Naive thymus-derived CD8-positive, alpha-beta T cell (primary cell): ENCODE results near the gene STRA8. TPM values are rescaled to one million over a fixed set of nuclear protein-coding genes. Genes with fewer than 3 reads are reported as not detected.

Experiments used
- ATAC-seq, 2 donors: fragments of 150-1000 bp; cut with Tn5 transposase in 1 of 2; sonication (Bioruptor Pico), chemical (Tn5 transposase) in 1 of 2; 1 replicate in 1 of 2; 2 replicates in 1 of 2; pipeline ENCODE4 v1.10.0; 2021; ENCODE audit warnings: mild to moderate bottlenecking in 2 of 2, moderate library complexity in 2 of 2
- POLR2A ChIA-PET: fragments of 350-600 bp; sonication (Branson Sonifier 250); formaldehyde crosslinking; loops from one replicate; lab custom pipeline; 2021; ENCODE audit warnings: antibody characterized with exemption; lab: Charles Lee
- DNase-seq, 10 donors: peaks; one replicate each; pipeline versions ENCODE4 v3.0.0 to v3.0.0-alpha.2; 2020 to 2022
- H3K27ac Mint-ChIP-seq, 10 donors: one replicate each; pipeline ENCODE4 v1.8.0; 2020 to 2022; ENCODE audit warnings: mild to moderate bottlenecking in 10 of 10, mixed read lengths in 10 of 10, moderate library complexity in 4 of 10, inconsistent platforms in 1 of 10
- H3K27me3 Mint-ChIP-seq, 5 donors: one replicate each; pipeline ENCODE4 v1.8.0; 2021 to 2022; ENCODE audit warnings: mixed read lengths in 5 of 5
- H3K36me3 Mint-ChIP-seq, 3 donors: one replicate each; pipeline ENCODE4 v1.8.0; 2020 to 2022; ENCODE audit warnings: mixed read lengths in 3 of 3, mild to moderate bottlenecking in 2 of 3, inconsistent platforms in 1 of 3
- H3K4me1 Mint-ChIP-seq, 4 donors: one replicate each; pipeline ENCODE4 v1.8.0; 2021 to 2022; ENCODE audit warnings: mixed read lengths in 4 of 4
- H3K4me3 Mint-ChIP-seq, 10 donors: one replicate each; pipeline ENCODE4 v1.8.0; 2020 to 2022; ENCODE audit warnings: mild to moderate bottlenecking in 10 of 10, mixed read lengths in 10 of 10, moderate library complexity in 6 of 10, inconsistent platforms in 1 of 10
- H3K9me3 Mint-ChIP-seq, 9 donors: one replicate each; pipeline ENCODE4 v1.8.0; 2020 to 2022; ENCODE audit warnings: mixed read lengths in 9 of 9, mild to moderate bottlenecking in 3 of 9, inconsistent platforms in 1 of 9, moderate library complexity in 1 of 9
- polyA plus RNA-seq, 3 donors: library from polyadenylated mRNA; unstranded; fragments of 300-500 nt; fragmentation: Illumina TruSeq; gene quantifications; one replicate each; pipeline ENCODE4 v1.2.3, GENCODE V29; 2021
- total RNA-seq, 8 experiments: library from RNA in 2 of 8; stranded (reverse) in 2 of 8; gene quantifications; one replicate each; pipeline ENCODE4 v1.2.3 and lab custom pipeline; 2021 to 2026

The STRA8 gene
- total and polyA plus RNA-seq, 5 experiments from 2014 or later, result not detected

GRCh38 chr7:135245226-135246190 is 11.9 kb downstream of the STRA8 start:
- Mint-ChIP-seq H3K4me3 (no peak overlapping the region), H3K27me3 (peaks cover 3 to 21% (median 6%) of the 10 kb centered on the region in 5 donors), H3K27ac (no peak overlapping the region), H3K9me3 (no peaks in the 10 kb centered on the region), H3K4me1 (peaks cover 0 to 2% (median 0%) of the 10 kb centered on the region in 4 donors), H3K36me3 (no peaks in the 10 kb centered on the region)
- ATAC-seq, result no peak
- no peak for DNase-seq
- POLR2A ChIA-PET, result no interaction called here

GRCh38 chr7:135246191-135246825 is 12.7 kb downstream of the STRA8 start:
- Mint-ChIP-seq H3K9me3 (no peaks in the 10 kb centered on the region), H3K27ac (no peak overlapping the region), H3K4me1 (peaks cover 0 to 2% (median 0%) of the 10 kb centered on the region in 4 donors), H3K4me3 (no peak overlapping the region), H3K36me3 (no peaks in the 10 kb centered on the region), H3K27me3 (peaks cover 3 to 19% (median 6%) of the 10 kb centered on the region in 5 donors)
- DNase-seq (no peak), ATAC-seq (no peak)
- POLR2A ChIA-PET, result no interaction called here

GRCh38 chr7:135247746-135248471 is 14.3 kb downstream of the STRA8 start:
- DNase-seq, result no peak
- Mint-ChIP-seq H3K9me3 (no peaks in the 10 kb centered on the region), H3K4me1 (peaks cover 0 to 2% (median 1%) of the 10 kb centered on the region in 4 donors), H3K4me3 (no peak overlapping the region), H3K27me3 (peaks cover 3 to 9% (median 3%) of the 10 kb centered on the region in 5 donors), H3K27ac (no peak overlapping the region), H3K36me3 (no peaks in the 10 kb centered on the region)
- ATAC-seq, result no peak
- POLR2A ChIA-PET, result no interaction called here

DNA sequence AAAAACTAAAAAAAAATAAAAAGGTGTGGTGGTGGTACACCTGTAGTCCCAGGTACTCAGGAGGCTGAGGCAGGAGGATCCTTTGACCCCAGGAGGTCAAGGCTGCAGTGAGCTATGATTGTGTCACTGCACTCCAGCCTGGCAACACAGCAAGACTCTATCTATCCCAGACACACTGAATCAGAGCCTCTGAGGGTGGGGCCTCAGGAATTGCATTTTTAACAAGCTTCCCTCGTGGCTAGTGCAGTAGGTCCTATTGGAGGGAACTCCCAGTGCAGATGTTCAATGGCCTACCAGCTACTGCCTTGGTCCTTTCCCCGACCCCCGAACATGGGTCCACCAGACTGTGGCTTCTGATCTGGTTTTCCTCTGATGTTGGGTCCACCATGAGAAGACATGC is 14.9 kb downstream of the STRA8 start:
- Mint-ChIP-seq H3K9me3 (no peaks in the 10 kb centered on the region), H3K27me3 (peaks cover 3 to 9% (median 3%) of the 10 kb centered on the region in 5 donors), H3K36me3 (no peaks in the 10 kb centered on the region), H3K27ac (peak overlapping the region in 1 of 10 donors; percentile 18), H3K4me1 (peaks cover 0 to 2% (median 1%) of the 10 kb centered on the region in 4 donors), H3K4me3 (no peak overlapping the region)
- POLR2A ChIA-PET, result no interaction called here
- ATAC-seq (no peak), DNase-seq (no peak)

DNA sequence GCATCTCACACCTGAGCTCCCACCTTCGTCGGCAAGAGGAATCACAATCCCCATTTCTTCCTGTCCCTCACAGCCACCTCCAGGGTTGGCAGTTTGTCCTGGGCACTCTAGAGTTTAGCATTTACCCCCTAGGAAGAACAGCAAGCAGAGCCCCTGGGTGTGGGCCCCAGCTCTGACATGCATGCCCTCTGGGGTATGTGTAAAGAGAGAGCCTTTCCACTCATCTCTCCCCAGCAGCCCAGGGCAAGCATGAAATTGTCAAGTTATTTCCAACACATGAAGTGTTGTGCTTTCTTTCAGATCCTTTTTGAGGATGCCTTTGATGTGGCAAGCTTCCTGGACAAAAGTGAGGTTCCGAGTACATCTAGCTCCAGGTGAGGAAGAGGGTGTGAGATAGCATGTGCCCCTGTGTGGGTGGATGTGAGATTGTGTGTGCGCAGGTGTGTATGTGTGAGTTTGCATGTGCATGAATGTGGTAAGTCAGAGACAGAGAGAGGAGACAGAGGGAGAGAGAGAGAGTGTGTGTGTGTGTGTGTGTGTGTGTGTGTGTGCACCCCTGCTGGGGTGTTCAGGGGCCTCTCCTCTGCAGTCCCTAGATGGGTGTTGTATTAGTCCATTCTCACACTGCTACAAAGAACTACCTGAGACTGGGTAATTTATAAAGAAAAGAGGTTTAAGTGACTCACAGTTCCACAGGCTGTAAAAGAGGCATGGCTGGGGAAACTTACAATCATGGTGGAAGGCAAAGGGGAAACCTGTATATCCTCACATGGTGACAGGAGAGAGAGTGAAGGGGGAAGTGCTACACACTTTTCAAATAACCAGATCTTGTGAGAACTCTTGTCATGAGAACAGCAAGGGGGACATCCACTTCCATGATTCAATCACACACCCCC is 18.1 kb downstream of the STRA8 start:
- DNase-seq (no peak), ATAC-seq (no peak)
- peaks cover 0 to 2% (median 0%) of the 10 kb centered on the region in 5 donors for H3K27me3 Mint-ChIP-seq
- H3K36me3 Mint-ChIP-seq, result no peaks in the 10 kb centered on the region
- H3K9me3 Mint-ChIP-seq, result no peaks in the 10 kb centered on the region
- POLR2A ChIA-PET, result interaction anchor here (0.6 kb wide), 1 partner anchor 352 kb away, joined by 3 read pairs; no protein-coding TSS in a partner anchor
- peaks cover 0 to 13% (median 1%) of the 10 kb centered on the region in 4 donors for H3K4me1 Mint-ChIP-seq
- H3K27ac Mint-ChIP-seq, result no peak overlapping the region
- no peak overlapping the region for H3K4me3 Mint-ChIP-seq

DNA sequence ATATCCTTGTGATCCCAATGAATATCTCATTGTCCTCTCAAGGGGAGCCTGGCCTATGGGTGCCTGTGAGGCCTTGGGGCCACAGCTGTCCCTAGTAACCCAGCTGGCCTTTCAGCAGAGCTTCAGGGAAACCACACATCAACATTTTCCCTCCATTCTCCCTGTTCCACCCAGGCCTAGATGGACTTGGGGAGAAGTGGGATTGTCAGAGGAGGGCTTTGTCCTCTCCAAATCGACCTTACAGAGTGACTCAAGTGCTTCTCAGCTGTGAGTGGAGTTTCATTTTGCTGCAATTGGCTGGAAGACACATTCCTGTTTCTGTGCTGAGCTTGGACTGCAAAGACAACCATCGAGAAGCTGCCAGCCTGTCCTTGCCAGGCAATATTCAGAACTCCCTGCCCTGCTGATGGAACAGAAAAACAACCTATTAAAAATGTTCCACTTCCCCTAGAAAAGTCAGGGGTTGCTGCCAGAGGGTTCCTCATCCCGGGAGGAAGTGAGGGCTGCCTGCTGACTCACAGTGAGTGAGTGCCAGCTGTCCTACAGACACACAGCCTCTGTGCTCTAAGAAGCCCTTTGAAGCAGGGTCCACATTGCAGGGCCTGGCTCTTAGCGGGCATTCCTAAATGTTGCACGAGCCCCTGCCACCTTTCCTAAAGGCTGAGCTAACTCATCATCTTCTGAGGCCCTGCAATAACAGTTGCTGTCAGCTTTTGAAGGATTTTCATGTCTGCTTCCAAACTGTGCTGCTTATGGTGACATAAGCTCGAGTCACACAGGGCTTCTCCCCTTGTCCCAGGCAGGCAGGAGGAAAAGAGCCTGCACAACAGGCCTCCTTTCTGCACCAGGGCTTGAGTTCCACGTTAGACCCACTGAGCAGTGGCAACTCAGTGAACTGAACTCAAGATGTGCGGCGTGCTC is 20.5 kb downstream of the STRA8 start:
- H3K36me3 Mint-ChIP-seq, result no peaks in the 10 kb centered on the region
- no peak for ATAC-seq
- H3K4me3 Mint-ChIP-seq, result no peak overlapping the region
- H3K4me1 Mint-ChIP-seq, result peaks cover 0 to 13% (median 1%) of the 10 kb centered on the region in 4 donors
- POLR2A ChIA-PET, result interaction anchor here (0.7 kb wide), 1 partner anchor 18 kb away, joined by 3 read pairs; no protein-coding TSS in a partner anchor
- peaks cover 0 to 3% (median 0%) of the 10 kb centered on the region in 5 donors for H3K27me3 Mint-ChIP-seq
- H3K9me3 Mint-ChIP-seq, result no peaks in the 10 kb centered on the region
- peak in 1 of 10 donors; percentile 9 for DNase-seq
- peak overlapping the region in 1 of 10 donors; percentile 27 for H3K27ac Mint-ChIP-seq

DNA sequence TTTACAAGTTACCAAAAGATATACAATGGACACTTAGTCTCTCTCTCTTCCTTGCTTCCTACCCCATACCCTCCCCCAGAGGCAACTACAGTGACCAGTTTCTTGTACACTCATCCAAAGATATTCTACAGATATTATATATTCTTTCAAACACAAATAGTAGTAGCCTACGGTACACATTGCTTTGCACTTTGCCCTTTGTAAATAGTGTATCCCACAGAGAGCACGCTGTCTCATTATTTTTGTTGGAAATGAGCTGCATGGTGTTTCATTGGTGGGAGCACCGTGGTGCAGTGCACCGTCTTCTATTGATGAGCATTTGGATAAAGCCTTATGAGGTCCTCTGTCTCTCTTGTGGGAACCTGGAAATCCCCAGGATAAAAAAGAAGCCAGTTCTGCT is 24.2 kb downstream of the STRA8 start:
- no peak overlapping the region for H3K27ac Mint-ChIP-seq
- peaks cover 0 to 4% (median 2%) of the 10 kb centered on the region in 3 donors for H3K36me3 Mint-ChIP-seq
- H3K4me3 Mint-ChIP-seq, result no peak overlapping the region
- no peak for DNase-seq
- no peak for ATAC-seq
- H3K27me3 Mint-ChIP-seq, result peaks cover 0 to 4% (median 0%) of the 10 kb centered on the region in 5 donors
- peaks cover 0 to 8% (median 2%) of the 10 kb centered on the region in 9 donors for H3K9me3 Mint-ChIP-seq
- POLR2A ChIA-PET, result no interaction called here
- peaks cover 0 to 11% (median 0%) of the 10 kb centered on the region in 4 donors for H3K4me1 Mint-ChIP-seq

- Mint-ChIP-seq H3K4me3 (no peak overlapping the region), H3K27ac (no peak overlapping the region), H3K36me3 (peaks cover 0 to 6% (median 3%) of the 10 kb centered on the region in 3 donors), H3K4me1 (peaks cover 0 to 11% (median 0%) of the 10 kb centered on the region in 4 donors), H3K27me3 (peaks cover 0 to 5% (median 0%) of the 10 kb centered on the region in 5 donors), H3K9me3 (peaks cover 0 to 10% (median 3%) of the 10 kb centered on the region in 9 donors)
- DNase-seq (no peak), ATAC-seq (no peak)
- POLR2A ChIA-PET, result no interaction called here
Measured at GRCh38 chr7:135258585-135258984, 24.9 kb downstream of the STRA8 start.

GRCh38 chr7:135259702-135260101 is 26.1 kb downstream of the STRA8 start:
- no peak overlapping the region for H3K27ac Mint-ChIP-seq
- ATAC-seq (no peak), DNase-seq (no peak)
- POLR2A ChIA-PET, result no interaction called here
- no peak overlapping the region for H3K4me3 Mint-ChIP-seq
- peaks cover 0 to 4% (median 0%) of the 10 kb centered on the region in 4 donors for H3K4me1 Mint-ChIP-seq
- peaks cover 0 to 10% (median 6%) of the 10 kb centered on the region in 3 donors for H3K36me3 Mint-ChIP-seq
- peaks cover 0 to 5% (median 0%) of the 10 kb centered on the region in 5 donors for H3K27me3 Mint-ChIP-seq
- peaks cover 3 to 16% (median 5%) of the 10 kb centered on the region in 9 donors for H3K9me3 Mint-ChIP-seq

DNA sequence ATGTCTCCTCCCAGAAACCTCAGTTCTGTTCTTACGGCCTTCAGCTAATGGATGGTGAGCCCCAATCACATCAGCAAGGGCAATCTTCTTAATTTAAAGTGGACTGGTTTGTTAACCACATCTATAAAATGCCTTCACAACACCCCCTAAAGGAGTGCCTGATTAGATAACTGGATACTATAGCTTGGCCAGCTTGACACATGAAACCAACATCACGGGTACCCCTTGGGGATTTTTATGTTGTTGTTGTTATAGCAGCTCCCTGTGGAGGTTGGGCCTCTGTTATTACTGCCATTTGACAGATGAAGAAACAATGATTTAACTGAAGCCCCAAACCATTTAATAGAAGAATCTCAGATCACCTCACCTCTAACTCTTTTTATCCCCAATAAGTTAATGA is 26.8 kb downstream of the STRA8 start:
- Mint-ChIP-seq H3K4me3 (no peak overlapping the region), H3K36me3 (peaks cover 0 to 15% (median 7%) of the 10 kb centered on the region in 3 donors), H3K9me3 (peaks cover 6 to 22% (median 11%) of the 10 kb centered on the region in 9 donors), H3K4me1 (no peaks in the 10 kb centered on the region), H3K27me3 (peaks cover 0 to 5% (median 0%) of the 10 kb centered on the region in 5 donors), H3K27ac (no peak overlapping the region)
- ATAC-seq (no peak), DNase-seq (no peak)
- POLR2A ChIA-PET, result no interaction called here
